PFSK-1 (cell line): ENCODE data around the gene SELENOI.

ENCODE experiments used
- FOXP2 ChIP-seq: optimal IDR thresholded peaks from 2 replicates; pipeline ENCODE3; 2011; ENCODE audit warnings: borderline replicate concordance, control low read depth, inconsistent platforms; ENCODE audit not compliant: insufficient read depth; ENCODE audit errors: extremely low read length, extremely low read depth
- POLR2AphosphoS5 ChIP-seq: IDR thresholded peaks from 2 replicates; pipeline ENCODE4 v1.6.1; 2012; ENCODE audit warnings: low read depth, mild to moderate bottlenecking, control low read depth, low read length, moderate library complexity
- REST ChIP-seq, 2 experiments: IDR thresholded peaks; 2 replicates each; pipeline versions ENCODE4 v1.6.1 to v1.8.0; 2011 to 2012; ENCODE audit warnings: low read depth in 2 of 2, low read length in 2 of 2, control low read depth in 1 of 2, inconsistent platforms in 1 of 2, mild to moderate bottlenecking in 1 of 2, moderate library complexity in 1 of 2; ENCODE audit not compliant: insufficient read depth in 1 of 2
- SIN3A ChIP-seq: IDR thresholded peaks from 2 replicates; pipeline ENCODE4 v1.6.1; 2012; ENCODE audit warnings: mild to moderate bottlenecking, low read length, moderate library complexity, borderline replicate concordance; ENCODE audit not compliant: insufficient read depth
- TAF1 ChIP-seq: IDR thresholded peaks from 2 replicates; pipeline ENCODE4 v1.6.1; 2012; ENCODE audit warnings: low read length, control low read depth, borderline replicate concordance; ENCODE audit not compliant: insufficient read depth

Gene SELENOI

GRCh38 chr2:26400723-26401122, 54.8 kb downstream of the SELENOI start:
- TF ChIP-seq REST (IDR thresholded peaks at IDR 0.05; ENCODE audit: insufficient read depth in 1 of 2, low read depth in 2 of 2, low read length in 2 of 2) (no peak), TAF1 (no peak), POLR2AphosphoS5 (no peak), FOXP2 (no peak), SIN3A (no peak)

DNA sequence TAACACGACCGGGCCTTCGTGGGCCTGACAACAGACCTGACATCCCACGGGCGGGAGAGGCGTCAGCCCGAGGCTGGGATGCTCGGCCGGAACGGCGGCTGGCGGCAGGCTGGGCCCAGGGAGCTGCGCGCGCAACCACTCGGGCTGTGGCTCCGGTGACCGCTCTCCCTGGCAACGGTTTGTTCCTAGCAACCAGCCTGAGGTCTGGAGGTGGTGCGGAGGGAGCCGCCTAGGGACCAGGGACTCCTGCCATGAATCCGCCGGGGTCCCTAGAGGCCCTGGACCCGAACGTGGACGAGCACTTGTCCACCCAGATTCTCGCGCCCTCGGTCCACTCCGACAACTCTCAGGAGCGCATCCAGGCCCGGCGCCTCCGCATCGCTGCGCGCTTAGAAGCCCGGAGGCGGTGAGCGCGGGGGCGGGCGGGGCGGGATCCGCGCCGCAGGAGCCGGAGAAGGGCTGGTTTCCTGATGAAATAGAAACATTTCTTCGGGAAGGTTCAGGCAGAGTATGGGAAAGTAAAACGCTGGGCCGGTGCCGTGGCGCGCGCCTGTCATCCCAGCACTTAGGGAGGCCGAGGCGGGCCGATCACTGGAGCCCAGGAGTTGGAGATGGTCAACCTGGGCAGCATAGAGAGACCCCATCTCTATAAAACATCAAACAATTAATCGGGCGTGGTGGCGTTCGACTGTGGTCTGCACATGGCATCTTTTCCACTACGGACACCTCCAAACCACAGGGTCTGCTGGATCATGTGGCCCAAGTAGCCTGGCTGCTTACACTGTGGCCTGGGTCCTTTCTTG, 56.0 kb downstream of the SELENOI start, which contains the start of gene DRC1:
DRC1 (plus strand) TSS at position 182 of the 803 bp plus-strand sequence; CDS start at position 252, 70 bp downstream.
- TF ChIP-seq FOXP2 (no peak), POLR2AphosphoS5 (no peak), REST (IDR thresholded peaks at IDR 0.05; ENCODE audit: insufficient read depth in 1 of 2, low read depth in 2 of 2, low read length in 2 of 2) (no peak), SIN3A (no peak), TAF1 (no peak)

DNA sequence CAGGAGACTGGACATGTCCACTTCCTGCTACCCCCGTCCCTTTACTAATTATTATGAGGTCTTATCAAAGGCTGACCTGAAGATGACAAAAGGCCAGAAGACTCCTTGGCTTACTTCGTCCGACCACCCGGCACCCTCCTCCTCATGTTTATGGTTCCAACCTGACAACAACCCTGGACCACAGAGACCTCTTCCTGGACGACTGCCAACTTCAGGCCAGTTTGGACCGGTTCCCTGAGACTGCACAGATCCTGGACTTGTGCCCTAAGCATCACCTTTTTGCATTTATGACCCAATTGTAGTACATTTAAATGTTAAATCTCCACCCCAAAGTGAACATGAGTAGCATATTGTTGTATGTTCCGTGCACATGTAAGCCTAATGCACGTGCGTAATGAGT, 61.6 kb downstream of the SELENOI start:
- TF ChIP-seq SIN3A = no peak
- no peak for TF ChIP-seq REST (IDR thresholded peaks at IDR 0.05; ENCODE audit: insufficient read depth in 1 of 2, low read depth in 2 of 2, low read length in 2 of 2)
- no peak for TF ChIP-seq TAF1
- no peak for TF ChIP-seq FOXP2
- TF ChIP-seq POLR2AphosphoS5 = no peak

GRCh38 chr2:26409785-26410184, 63.8 kb downstream of the SELENOI start:
- no peak for TF ChIP-seq SIN3A
- TF ChIP-seq TAF1 = no peak
- TF ChIP-seq REST (IDR thresholded peaks at IDR 0.05; ENCODE audit: insufficient read depth in 1 of 2, low read depth in 2 of 2, low read length in 2 of 2) = no peak

GRCh38 chr2:26410764-26411243, 64.9 kb downstream of the SELENOI start:
- TF ChIP-seq TAF1 (no peak), REST (IDR thresholded peaks at IDR 0.05; ENCODE audit: insufficient read depth in 1 of 2, low read depth in 2 of 2, low read length in 2 of 2) (no peak), SIN3A (no peak), POLR2AphosphoS5 (no peak), FOXP2 (no peak)
